NK-92 (cell line): ENCODE data around the gene ETV1.

Experiments used
- DNase-seq: peaks from one replicate; lab custom pipeline; 2025; ENCODE audit not compliant: unreplicated experiment; lab: John Stamatoyannopoulos, UW

Gene ETV1

DNA sequence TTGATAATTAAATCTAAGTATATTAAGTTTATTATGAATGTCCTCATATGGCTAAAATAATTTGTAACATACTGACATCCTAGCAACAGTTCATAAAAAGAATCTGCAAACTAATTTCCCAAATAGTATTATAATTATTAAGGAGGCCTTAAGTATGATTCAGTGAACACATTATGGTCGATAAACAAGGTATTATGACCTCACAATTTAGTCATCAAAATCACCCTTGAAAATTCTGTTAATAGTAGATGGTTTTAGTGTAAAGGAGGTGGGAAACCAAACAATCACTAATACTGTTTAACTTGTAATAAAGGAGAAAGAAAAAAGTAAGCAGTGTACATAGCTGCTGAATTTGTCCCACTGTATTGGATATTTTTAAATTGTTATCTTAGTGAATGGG is 2.1 kb downstream of the ETV1 start:
- no peak for DNase-seq

DNA sequence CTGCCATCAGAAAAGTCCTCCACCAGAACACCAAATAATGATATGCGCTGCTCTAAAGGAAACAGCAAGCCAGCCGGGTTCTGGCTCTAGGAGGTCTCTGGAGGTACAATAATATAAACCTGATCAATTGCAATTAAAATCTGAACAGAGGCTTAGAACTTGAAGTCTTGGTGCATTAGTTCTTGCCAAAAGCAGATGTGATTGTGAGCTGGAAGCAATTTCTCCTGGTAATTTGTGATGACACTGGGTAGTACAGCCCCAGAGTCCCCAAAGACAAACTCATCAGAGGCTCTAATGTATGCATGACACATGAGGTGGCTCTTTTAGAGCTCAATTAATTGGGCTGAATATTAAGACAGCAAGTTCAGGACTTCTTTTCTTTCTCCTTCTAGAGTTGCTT is 3.3 kb downstream of the ETV1 start:
- DNase-seq, result no peak

DNA sequence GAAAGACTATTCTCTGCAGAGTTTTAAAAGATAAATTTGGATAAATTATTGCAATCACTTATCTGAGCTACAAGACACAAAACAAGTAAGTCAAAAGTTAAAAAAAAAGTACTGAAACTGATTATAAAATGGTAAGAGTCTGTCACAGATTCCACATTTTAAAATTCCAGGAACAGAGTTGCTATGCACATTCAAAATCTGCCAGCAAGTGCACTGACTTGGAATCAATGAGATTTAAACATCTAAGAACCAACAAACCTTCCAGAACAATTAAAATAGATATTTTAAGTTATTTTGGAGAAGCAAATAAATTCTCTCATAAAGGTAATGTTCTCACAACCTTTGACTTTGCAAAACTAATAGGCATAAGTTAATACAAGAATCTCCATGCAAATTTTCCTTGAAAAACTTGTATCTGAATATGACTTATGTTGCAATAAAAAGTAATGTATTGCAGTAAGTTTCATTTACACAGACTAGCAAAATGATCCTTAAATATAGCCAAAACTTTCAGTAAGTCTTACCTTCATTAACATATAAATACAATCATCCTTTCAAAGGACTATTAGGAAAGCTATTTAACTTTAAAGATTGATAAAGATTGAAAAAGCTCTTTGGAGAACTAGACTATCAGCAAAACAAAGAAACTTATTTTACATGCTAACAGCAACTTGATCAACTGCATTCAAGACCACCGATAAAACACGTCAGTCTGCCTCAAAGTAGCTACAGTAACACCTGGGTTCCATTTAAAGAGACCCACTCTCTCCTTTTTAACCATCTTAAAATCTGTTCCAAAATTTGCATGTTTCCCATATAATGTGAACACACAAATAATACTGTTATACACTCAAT is 4.4 kb downstream of the ETV1 start:
- no peak for DNase-seq

DNA sequence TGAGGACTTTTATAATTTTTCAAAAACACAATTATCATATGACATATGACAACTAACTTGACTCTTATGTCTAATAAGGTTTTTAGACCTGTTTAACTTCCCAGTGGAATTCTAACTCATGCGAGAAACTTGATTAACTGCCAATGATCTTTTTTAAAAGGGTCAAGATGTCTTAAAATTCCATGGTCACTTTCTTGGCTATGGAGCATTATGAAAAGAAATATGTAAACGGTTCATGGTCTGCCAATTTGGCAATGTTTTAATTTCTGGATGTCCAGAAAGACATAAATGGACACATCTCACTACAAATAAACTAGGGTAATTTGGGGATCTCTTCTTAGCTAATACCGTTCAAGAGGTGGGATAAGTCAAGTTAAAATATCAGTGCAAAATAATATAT is 5.4 kb downstream of the ETV1 start:
- DNase-seq, result no peak

DNA sequence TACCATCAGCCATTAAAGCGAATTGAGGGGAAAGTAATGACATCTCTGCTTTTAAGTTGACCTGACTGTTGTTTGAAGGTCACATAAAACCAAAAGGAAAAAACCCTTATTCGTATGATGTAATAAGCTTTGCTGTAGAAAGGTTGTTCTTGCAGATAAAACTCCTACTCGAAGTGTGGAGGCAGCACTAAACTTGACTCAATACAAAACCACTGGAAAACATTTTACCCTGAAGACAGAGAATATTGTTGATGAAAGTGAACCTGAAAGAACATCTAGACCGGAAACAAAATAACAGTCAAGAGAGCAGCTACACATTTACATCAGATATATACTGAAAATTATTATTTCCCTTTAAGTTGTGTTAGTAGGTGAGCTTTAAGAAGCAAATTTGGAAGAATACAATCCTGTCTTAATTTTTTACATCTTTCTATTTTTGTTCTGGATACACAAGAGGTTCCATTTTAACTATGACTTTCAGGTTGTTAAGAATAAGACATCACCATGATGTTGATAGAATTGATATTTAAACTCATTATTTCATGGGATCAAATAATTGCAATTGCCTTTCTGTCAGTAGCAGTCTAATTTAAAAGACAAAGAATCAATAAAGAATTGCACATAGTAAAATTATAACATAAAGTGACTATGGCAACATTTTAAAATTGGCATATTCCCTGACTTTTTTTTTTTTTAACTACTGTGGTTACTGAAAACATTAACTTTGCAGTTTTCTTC is 6.4 kb downstream of the ETV1 start:
- no peak for DNase-seq

DNA sequence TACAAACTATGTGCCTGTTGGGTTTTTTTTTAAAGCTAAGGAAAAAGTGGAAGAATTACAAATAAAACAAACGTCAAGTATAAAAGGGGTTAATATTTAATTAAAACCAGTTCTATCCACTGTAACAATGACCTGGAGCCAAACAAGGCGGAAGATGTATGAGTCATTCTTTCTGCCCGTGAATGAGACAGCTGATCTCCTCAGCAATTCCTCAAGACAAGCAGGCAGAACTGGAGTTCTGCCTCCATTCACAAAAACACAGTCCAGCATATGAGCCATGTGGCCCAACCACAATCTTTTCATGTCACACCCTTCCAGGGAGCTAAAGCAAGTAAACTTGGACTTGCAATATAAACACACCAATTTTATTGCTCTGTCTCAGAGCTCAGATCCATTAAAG is 8.4 kb downstream of the ETV1 start:
- DNase-seq, result no peak

DNA sequence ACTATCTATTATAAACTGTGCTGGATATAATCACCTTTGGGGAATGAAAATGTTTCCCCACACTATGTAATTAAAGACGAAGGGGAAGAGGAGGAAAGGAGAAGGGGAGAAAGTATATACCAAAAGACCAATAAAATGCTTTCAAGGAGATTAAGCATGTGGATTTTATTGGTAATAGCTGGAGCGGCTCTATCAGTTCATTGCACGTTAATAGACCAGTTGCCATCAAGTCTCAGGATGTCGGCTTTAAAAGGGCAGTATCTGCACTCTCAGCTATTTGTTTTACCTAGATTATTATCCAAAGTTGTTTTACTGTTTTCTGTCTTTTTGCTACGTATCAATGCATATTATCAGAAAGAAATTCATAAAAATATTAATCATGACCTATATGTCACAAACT is 9.0 kb downstream of the ETV1 start:
- no peak for DNase-seq

DNA sequence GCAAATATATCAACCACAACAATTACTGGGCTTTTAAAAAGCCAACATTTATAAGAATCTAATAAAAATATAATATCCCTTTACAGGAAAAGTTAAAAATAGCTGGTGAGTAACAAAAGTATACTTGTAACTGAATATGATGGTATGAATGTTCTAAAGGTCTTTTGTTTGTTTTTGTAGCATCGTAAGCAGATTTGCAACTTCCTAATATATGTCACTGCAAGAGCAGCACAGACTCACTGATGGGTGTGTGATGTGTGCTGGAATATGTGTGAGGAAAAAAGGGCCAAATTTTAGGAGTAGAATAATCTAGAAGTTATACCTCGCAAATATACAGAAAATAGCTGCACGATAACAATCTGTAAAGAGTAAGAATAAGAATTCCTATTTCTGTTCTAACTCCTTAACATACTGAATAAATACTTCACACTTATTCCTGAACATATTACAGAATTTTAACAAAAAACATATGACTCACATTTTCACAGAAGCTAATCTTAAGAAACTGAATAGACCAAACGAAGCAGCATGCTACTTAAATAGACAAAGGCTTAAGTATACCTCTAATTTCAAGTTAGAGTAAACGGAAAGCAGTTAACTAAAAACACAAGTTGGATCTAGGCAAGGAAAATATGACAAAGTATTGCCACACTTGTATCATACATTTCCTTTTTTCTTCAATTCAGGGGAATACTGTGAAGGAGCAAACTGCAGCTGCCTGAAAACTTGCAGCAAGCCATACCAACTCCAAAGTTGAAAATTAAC is 9.6 kb downstream of the ETV1 start:
- no peak for DNase-seq

DNA sequence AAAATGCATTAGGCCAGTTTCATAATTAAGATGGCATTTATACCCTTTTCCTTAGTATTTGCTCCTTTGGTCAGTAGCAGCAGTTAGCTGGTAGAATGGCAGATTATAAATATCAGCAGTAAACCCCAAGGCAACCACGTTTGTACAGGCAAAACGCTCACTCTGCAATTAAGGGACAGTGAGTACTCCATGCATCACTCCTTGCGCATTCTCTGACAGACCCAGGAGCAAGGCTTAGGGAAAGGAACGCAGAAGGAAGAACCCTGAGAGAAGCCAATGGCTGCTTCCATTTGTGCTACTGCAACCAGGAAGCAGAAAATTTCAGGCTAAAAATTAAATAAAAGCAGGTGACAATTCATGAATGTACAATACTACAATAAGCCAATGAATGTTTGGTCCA is 12.9 kb downstream of the ETV1 start:
- DNase-seq, result no peak

DNA sequence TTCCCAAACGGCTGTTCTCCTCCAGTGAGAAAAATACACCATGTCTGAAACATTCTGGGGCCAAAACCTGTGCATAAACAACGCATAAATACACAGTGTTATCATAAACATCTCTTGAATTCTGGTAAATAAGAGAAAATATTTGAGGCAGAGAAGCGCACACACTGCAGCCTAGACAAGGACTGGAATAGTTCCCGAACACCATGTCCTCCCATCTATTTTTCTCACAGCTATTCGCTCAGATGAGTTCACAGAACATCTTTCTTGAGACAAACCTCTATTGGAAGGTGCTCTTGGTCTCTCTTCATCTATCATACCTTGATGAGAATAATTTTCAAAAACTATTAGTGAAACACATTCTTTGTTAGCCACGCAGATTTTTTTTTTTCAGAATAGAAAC is 24.4 kb downstream of the ETV1 start:
- no peak for DNase-seq

DNA sequence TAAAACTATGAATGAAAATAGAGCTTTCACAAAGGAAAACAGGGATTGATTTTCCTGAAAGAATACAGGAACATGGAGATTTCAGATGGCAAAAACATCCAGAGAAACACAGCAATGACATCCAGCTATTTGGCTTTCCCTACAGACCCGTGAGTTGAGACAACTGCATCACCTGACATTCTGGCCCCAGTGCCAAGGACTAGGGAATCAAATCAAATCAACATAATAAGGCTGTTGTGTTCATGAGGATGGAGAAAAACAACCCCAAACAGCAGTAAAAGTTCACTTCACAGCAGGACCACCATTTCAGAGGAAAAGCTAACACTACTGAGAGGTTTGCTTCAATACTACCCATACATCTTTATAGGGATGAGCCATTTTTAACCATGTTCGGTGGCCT is 25.5 kb downstream of the ETV1 start:
- DNase-seq, result no peak

DNA sequence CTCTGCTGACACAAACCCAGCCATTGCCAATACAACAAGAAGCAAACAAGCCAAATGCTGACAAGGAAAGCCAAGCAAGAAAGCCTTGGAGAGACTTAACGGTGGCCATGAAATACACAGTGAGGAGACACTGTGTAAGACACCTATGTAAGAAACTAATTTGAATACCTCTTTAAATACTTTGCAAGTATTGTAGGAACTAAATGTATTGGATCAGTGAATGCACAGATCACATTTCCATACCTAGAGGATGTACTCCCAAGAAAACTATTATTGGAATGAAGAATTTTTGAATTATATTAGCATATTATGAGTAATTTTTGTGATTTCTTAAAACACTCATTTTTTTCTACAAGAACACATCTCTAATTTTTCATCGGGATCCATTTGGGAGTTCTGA is 34.0 kb downstream of the ETV1 start:
- no peak for DNase-seq

DNA sequence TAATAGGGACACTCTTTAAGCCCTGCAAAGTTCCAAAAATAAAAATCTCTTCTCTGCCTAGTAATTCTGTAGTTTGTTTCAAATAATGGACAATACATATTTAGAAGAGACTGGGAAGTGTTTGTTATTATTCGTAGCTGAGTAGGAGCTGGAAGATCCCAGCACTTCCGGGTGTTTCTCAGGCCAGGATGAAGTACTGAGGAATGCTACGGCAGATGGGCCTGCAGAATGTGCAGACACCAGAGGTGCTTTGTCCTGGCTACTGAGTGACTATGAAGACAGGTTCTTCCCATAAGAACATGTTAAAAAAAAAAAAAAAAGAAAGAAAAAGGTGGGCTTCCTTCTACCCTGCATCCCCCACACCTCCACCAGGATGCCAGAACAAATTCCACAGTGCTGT is 36.1 kb downstream of the ETV1 start:
- no peak for DNase-seq

DNA sequence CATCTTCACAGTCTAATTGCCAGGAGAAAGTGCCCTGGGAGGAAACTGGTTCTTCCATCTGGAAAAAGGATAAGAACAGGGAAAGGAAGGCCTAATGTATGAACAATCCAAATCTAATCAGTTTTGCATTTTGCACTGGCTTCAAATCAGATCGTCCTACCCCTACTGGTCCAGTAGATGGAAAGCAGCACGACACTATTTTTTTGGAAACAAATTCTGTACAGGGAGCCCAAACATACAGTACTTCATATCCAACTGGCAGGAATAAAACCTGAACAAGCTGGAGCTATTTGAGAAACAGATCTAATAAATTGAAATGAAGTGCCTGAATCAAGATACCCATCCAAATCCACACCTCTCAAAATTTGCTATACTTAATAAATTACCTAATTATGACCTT is 36.5 kb downstream of the ETV1 start:
- DNase-seq, result no peak

DNA sequence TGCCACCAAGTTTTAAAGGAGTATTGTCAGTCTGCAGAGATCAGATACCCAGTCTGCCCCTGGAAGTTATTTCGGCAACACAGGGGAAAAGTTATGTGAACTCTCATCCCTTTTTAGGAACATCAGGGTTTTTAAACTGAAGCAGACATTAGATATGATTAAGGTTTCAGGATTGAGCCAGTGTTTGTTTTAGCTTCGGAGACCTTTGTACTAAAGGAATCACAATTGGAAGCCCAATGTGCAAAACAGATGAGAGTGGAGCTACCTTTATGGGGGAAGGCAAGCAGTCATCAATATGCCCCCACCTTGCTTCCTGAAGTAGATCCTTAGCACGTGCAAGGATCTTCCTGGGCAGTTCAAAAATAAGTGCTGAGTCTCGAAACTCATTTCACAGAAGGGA is 39.5 kb downstream of the ETV1 start:
- DNase-seq, result no peak

DNA sequence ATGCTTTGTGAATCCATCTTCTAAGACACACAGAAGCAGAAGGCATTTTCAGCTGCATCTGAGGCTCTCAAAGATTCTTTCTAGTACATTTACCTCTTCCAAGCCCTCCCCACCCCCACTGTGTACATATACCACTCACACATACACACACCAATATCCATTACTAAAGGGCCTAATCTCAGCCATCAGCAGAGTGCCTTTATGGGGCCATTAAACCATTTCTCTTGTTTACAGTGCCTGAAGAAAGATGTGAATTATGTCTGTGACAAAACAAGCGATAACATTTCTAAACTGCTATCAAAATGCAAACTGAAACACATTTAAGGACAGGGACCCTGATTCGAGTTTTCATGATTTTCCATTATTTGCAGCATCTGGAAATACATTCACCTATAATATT is 40.0 kb downstream of the ETV1 start:
- DNase-seq, result no peak

DNA sequence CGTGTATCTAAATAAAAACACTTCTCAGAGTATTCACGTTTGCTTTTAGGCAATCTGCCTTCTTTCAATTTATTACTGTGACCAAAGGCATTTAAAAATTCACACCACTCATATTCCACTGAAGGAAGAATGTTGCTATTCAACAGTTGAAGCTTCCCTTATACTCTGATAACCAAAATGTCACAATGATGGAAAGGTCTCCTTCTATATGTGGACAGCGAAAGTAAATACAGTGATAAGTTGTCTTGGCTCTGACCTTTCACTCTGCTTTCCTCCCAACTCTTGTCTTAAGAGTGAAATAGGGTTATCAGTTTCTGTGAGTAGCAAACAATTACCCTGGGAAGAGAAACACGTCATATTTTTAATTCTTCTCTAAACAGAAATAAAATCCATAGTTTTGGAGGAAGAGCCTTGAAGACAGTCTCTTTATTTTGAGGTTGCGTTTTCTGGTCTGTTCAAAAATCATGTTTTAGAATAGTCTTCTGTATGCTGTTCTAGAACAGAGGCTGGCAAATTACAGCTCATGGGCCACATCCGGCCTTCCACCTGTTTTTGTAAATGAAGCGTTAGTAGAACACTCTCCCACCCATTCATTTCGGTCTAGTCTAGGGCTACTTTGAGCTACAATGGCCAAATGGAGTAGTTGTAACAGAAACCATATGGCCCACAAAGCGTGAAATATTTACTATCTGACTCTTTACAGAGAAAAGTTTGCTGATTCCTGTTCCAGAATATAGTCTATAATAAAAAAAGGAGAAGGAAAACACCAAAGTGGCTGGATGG is 41.3 kb downstream of the ETV1 start:
- no peak for DNase-seq

DNA sequence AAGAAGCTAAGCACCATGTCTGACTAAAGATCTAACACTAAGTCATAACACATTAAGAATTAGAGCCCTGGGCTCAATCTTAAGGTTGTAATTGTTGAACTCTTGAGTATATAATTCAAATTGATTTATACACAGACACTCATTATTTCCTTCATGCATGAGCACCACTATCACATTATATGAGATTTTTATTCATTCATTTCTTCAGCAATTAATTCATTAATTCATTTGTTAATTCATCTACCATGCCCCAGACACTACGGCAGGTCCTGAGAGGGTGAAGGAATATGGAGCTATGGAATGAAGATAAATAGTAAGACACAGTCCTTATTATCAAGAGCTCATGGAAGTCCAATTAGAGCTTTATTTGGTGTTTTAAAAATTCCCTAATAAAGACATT is 41.9 kb downstream of the ETV1 start:
- no peak for DNase-seq

DNA sequence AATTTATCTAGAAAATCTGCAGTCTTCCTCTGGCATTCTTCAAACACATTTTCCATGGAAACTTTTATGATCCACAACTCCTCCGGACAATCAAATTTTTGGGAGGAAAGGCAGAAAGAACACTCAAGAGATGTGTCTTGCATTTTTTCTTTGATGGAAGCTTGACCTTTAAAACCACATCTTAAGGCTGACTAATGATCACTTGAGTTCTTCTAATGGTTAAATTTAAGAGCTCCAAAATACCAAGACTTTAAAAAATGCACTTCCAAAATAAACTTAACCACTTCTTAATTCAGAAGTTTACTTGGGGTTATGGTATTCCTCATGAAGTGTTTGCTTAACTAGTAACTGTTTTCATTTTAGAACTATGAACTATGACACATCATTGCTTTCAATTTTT is 43.3 kb downstream of the ETV1 start:
- no peak for DNase-seq

DNA sequence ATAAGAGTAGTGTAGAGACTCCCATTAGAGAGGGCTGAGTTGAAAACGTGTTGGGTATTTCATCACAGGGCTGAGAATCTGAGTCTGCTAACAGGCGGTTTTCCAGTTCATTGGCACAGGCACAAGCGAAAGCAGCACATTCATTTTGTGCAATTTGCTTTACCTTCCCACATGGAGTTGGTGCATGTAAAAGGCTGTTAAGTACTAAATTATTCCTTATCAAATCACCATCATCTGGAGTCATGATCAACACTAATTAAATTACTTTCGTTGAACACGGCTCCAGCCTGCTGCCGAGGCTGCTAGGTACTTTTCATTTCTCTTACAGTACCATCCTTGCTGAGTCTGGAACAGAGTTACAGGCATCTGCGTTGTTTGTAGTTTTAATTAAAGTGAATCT is 43.8 kb downstream of the ETV1 start:
- DNase-seq, result no peak

DNA sequence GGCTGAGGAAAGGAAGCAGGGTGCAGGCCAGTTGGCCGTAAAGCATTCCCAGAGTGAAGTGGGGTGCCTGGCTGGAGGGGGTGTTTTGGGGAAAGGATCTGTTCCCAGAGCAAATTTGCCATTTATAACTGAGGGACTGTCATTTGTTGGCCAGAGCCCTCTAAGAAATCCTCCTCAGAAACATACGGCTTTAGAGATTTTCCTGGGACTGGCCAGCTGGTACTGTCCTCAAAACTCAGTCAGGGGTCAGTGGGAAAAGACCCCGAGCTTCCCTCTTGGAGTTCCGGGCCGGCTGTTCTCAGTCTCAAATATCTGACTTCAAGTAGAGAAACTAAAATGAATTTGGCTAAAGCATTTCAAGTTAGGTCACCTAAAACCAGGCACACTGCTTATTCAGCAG is 55.9 kb downstream of the ETV1 start:
- DNase-seq, result no peak
